ENCODE data around the gene NYNRIN.
"Not testable (repeated sequence)": the region's sequence is repeated elsewhere in the genome, so short reads cannot be mapped to it uniquely, and the experiment has no call there.

NYNRIN gene

DNA sequence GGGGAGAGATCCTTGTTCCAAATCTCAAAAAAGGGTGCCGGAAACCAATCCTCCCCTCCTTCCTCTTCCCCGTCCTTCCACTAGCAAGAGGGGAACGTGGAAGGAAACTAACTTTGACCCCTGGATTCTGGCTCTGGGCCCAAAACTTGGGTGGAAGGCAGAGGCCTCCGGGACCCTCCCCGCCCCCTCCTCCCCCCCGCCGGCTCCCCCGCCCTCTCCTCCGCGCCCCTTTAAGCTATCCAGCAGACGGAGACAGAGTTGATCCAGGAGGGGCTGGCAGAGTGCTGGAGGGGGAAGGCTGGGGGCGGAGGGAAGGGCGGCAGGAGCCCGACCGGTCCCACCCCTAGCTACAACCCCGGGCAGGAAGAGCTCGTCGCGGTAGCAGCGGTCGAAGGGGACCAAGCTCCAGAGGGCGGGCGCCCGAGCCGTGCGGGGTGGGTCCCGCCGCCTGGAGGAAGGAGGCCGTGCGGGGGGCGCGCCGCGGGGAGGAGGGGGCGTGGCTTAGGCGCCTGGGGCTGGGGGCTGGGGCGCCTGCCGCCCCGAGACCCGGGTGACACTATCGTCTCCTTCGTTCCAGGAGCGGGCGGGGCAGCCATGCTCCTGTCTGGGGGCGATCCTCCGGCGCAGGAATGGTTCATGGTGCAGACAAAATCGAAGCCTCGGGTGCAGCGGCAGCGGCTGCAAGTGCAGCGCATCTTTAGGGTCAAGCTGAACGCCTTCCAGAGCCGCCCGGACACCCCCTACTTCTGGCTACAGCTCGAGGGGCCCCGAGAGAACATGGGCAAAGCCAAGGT is at the start of gene NYNRIN:
TSS of gene NYNRIN (plus strand) at position 351 of the 794 bp plus-strand sequence. CDS start at position 595, 244 bp downstream.
- Histone ChIP-seq H3K4me3 (ENCODE audit: low read depth in 1 of 2, low read length in 2 of 2) (peak within 1 kb of the TSS; percentile 78 to 79), H3K27ac (ENCODE audit: low read depth, low read length) (no peak within 1 kb of the TSS), H3K36me3 (ENCODE audit: control insufficient read depth in 1 of 2, insufficient read depth in 2 of 2, low read length in 2 of 2) (no peaks in the 10 kb centered on the region), H3K4me1 (ENCODE audit: control insufficient read depth in 1 of 2, insufficient read depth in 2 of 2, low read length in 2 of 2) (peaks cover 24 to 29% of the 10 kb centered on the region in 2 donors), H3K9me3 (ENCODE audit: control insufficient read depth in 1 of 2, low read length in 2 of 2) (no peaks in the 10 kb centered on the region), H3K9ac (ENCODE audit: low read depth in 1 of 2, low read length in 2 of 2) (peak within 1 kb of the TSS; percentile 60 to 61), H3K27me3 (ENCODE audit: control insufficient read depth in 1 of 2, insufficient read depth in 2 of 2, low read length in 2 of 2) (no peaks in the 10 kb centered on the region)

DNA sequence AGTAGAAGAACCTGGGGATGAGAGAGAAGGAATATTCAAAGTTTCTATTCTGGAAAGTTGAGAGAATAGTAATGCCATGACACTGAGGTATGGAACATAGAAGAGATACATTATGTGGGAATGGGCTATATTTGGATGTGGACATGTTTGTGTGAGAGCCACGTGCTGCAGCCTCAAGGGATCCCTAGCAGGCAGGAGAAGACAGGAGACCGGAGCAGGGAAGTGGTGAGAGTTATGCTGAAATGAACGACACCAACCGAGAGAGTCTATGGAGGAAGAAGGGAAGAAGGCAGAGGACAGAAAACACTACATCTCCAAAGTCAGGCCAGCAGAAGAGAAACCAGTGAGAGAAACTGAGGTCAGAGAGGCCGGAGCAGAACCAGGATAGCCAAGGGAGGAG is 49.1 kb upstream of the NYNRIN start:
- H3K4me1 ChIP-seq (ENCODE audit: control insufficient read depth in 1 of 2, insufficient read depth in 2 of 2, low read length in 2 of 2), result peaks cover 15 to 18% of the 10 kb centered on the region in 2 donors
- H3K27me3 ChIP-seq (ENCODE audit: control insufficient read depth in 1 of 2, insufficient read depth in 2 of 2, low read length in 2 of 2), result peaks cover 0 to 4% of the 10 kb centered on the region in 2 donors
- H3K9ac ChIP-seq (ENCODE audit: low read depth in 1 of 2, low read length in 2 of 2), result no peak overlapping the region
- H3K4me3 ChIP-seq (ENCODE audit: low read depth in 1 of 2, low read length in 2 of 2), result no peak overlapping the region
- no peaks in the 10 kb centered on the region for H3K36me3 ChIP-seq (ENCODE audit: control insufficient read depth in 1 of 2, insufficient read depth in 2 of 2, low read length in 2 of 2)
- H3K9me3 ChIP-seq (ENCODE audit: control insufficient read depth in 1 of 2, low read length in 2 of 2), result no peaks in the 10 kb centered on the region
- H3K27ac ChIP-seq (ENCODE audit: low read depth, low read length), result no peak overlapping the region

DNA sequence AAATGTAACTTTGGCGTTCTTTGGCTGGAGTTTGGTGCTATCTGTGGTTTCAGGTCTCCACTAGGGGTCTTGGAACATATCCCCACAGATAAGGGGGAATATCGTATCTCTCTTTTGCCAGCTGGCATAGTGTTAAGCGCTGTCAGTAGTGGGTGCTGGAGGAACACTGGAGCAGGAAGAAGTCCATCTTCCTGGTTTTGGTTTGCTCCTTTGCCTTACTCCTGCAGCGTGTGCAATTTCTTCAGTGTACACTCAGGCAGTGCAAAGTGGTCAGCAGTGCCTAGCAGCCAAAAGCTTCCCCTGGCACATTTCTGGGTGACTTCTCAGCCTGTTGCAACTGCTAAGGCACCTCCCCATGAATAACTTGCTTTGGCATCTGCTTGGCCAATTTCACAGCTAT is 47.3 kb upstream of the NYNRIN start:
- peaks cover 15 to 18% of the 10 kb centered on the region in 2 donors for H3K4me1 ChIP-seq (ENCODE audit: control insufficient read depth in 1 of 2, insufficient read depth in 2 of 2, low read length in 2 of 2)
- H3K27me3 ChIP-seq (ENCODE audit: control insufficient read depth in 1 of 2, insufficient read depth in 2 of 2, low read length in 2 of 2), result peaks cover 0 to 4% of the 10 kb centered on the region in 2 donors
- no peak overlapping the region for H3K4me3 ChIP-seq (ENCODE audit: low read depth in 1 of 2, low read length in 2 of 2)
- no peak overlapping the region for H3K27ac ChIP-seq (ENCODE audit: low read depth, low read length)
- no peak overlapping the region for H3K9ac ChIP-seq (ENCODE audit: low read depth in 1 of 2, low read length in 2 of 2)
- no peaks in the 10 kb centered on the region for H3K9me3 ChIP-seq (ENCODE audit: control insufficient read depth in 1 of 2, low read length in 2 of 2)
- no peaks in the 10 kb centered on the region for H3K36me3 ChIP-seq (ENCODE audit: control insufficient read depth in 1 of 2, insufficient read depth in 2 of 2, low read length in 2 of 2)

DNA sequence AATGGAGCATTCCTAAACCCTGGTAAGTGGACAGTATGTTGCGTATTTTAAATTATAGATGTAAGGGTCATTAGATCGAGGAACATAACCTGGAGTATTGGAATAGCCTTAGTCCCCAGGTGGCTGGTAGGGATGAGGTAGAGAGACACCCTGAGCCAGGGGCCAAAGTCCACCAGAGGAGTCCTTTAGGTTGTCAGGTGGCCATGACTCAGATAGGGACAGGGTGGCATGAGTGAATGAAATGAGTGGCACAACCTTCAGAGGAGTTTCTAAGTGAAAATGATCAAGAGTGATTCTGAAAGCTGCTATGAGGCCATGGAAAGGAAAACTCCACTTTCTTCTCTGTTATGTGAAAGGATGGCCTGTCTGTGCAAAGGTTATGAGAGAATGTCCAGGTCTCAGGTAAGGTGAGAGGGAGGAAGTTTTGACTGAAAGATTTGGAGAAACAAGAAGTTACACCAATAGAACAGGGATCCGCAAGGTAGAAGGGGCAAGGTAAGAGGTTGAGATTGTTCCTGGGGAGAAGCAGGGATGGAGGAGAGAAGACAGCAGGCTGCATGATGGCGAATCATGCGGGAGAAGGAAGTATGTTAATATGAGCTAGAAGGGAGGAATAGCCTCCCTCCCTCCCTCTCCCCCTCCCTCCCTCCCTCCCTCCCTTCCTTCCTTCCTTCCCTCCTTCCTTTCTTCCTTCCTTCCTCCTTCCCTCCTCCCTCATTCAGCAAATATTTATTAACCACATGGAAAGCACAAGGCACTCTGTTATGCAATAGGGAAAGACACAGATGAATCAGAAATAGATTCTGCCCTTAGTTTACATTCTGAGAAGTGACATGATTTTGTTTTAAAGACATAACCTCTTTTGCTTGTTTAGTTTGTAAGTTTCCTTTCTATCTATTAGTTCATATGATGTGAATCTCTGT is 45.0 kb upstream of the NYNRIN start:
- Histone ChIP-seq H3K36me3 (ENCODE audit: control insufficient read depth in 1 of 2, insufficient read depth in 2 of 2, low read length in 2 of 2) (no peaks in the 10 kb centered on the region), H3K9me3 (ENCODE audit: control insufficient read depth in 1 of 2, low read length in 2 of 2) (no peaks in the 10 kb centered on the region), H3K4me1 (ENCODE audit: control insufficient read depth in 1 of 2, insufficient read depth in 2 of 2, low read length in 2 of 2) (peaks cover 6 to 9% of the 10 kb centered on the region in 2 donors), H3K27ac (ENCODE audit: low read depth, low read length) (no peak overlapping the region), H3K4me3 (ENCODE audit: low read depth in 1 of 2, low read length in 2 of 2) (no peak overlapping the region), H3K9ac (ENCODE audit: low read depth in 1 of 2, low read length in 2 of 2) (no peak overlapping the region), H3K27me3 (ENCODE audit: control insufficient read depth in 1 of 2, insufficient read depth in 2 of 2, low read length in 2 of 2) (peaks cover 0 to 4% of the 10 kb centered on the region in 2 donors)

DNA sequence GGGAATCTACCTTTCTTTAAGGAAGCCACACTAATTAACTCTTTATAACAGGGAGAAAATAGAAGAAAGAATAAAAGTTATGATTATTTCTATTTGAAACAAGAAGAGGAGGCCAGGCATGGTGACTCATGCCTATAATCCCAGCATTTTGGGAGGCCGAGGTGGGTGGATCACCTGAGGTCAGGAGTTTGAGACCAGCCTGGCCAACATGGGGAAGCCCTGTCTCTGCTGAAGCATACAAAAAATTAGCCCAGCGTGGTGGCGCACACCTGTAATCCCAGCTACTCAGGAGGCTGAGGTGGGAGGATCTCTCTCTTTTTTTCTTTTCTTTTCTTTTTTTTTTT is 44.3 kb upstream of the NYNRIN start:
- H3K36me3 ChIP-seq (ENCODE audit: control insufficient read depth in 1 of 2, insufficient read depth in 2 of 2, low read length in 2 of 2); H3K4me1 ChIP-seq (ENCODE audit: control insufficient read depth in 1 of 2, insufficient read depth in 2 of 2, low read length in 2 of 2); H3K9ac ChIP-seq (ENCODE audit: low read depth in 1 of 2, low read length in 2 of 2); H3K27ac ChIP-seq (ENCODE audit: low read depth, low read length); H3K27me3 ChIP-seq (ENCODE audit: control insufficient read depth in 1 of 2, insufficient read depth in 2 of 2, low read length in 2 of 2); H3K9me3 ChIP-seq (ENCODE audit: control insufficient read depth in 1 of 2, low read length in 2 of 2); H3K4me3 ChIP-seq (ENCODE audit: low read depth in 1 of 2, low read length in 2 of 2): not testable (repeated sequence)

DNA sequence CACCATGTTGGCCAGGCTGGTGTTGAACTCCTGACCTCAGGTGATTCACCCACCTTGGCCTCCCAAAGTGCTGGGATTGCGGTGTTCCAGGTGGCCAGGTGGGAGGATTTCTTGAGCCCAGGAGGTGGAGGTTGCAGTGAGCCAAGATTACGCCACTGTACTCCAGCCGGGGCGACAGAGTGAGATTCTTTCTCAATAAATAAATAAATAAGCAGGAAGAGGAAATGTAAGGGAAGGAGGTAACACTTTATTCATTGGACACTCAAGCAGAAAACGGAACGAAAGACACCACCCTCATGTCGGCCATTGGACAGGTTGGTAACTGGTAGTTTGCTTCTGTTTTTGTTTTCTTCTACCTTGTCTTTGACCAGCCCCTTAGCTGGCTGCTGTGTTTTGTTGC is 43.8 kb upstream of the NYNRIN start:
- Histone ChIP-seq H3K9me3 (ENCODE audit: control insufficient read depth in 1 of 2, low read length in 2 of 2) (no peaks in the 10 kb centered on the region), H3K27ac (ENCODE audit: low read depth, low read length) (no peak overlapping the region), H3K4me3 (ENCODE audit: low read depth in 1 of 2, low read length in 2 of 2) (no peak overlapping the region), H3K9ac (ENCODE audit: low read depth in 1 of 2, low read length in 2 of 2) (no peak overlapping the region), H3K4me1 (ENCODE audit: control insufficient read depth in 1 of 2, insufficient read depth in 2 of 2, low read length in 2 of 2) (peaks cover 6 to 9% of the 10 kb centered on the region in 2 donors), H3K27me3 (ENCODE audit: control insufficient read depth in 1 of 2, insufficient read depth in 2 of 2, low read length in 2 of 2) (peaks cover 0 to 4% of the 10 kb centered on the region in 2 donors), H3K36me3 (ENCODE audit: control insufficient read depth in 1 of 2, insufficient read depth in 2 of 2, low read length in 2 of 2) (no peaks in the 10 kb centered on the region)

DNA sequence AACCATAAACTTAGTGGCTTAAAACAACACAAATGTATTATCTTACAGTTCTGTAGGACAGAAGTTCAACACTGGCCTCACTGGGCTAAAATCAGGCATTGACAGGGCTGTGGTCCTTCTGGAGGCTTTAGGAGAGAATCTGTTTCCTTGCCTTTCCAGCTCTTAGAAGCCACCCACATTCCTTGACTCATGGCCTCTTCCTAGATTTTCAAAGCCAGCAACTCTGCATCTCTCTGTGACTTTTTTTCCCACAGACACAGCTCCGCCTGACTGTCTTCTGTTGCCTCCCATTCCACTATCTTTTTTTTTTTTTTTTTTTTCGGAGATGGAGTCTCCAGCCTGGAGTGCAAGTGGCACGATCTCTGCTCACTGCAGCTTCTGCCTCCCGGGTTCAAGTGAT is 42.6 kb upstream of the NYNRIN start:
- no peaks in the 10 kb centered on the region for H3K36me3 ChIP-seq (ENCODE audit: control insufficient read depth in 1 of 2, insufficient read depth in 2 of 2, low read length in 2 of 2)
- H3K4me1 ChIP-seq (ENCODE audit: control insufficient read depth in 1 of 2, insufficient read depth in 2 of 2, low read length in 2 of 2), result peaks cover 6 to 9% of the 10 kb centered on the region in 2 donors
- H3K9ac ChIP-seq (ENCODE audit: low read depth in 1 of 2, low read length in 2 of 2), result no peak overlapping the region
- peaks cover 0 to 4% of the 10 kb centered on the region in 2 donors for H3K27me3 ChIP-seq (ENCODE audit: control insufficient read depth in 1 of 2, insufficient read depth in 2 of 2, low read length in 2 of 2)
- no peak overlapping the region for H3K27ac ChIP-seq (ENCODE audit: low read depth, low read length)
- H3K9me3 ChIP-seq (ENCODE audit: control insufficient read depth in 1 of 2, low read length in 2 of 2), result no peaks in the 10 kb centered on the region
- H3K4me3 ChIP-seq (ENCODE audit: low read depth in 1 of 2, low read length in 2 of 2), result no peak overlapping the region

DNA sequence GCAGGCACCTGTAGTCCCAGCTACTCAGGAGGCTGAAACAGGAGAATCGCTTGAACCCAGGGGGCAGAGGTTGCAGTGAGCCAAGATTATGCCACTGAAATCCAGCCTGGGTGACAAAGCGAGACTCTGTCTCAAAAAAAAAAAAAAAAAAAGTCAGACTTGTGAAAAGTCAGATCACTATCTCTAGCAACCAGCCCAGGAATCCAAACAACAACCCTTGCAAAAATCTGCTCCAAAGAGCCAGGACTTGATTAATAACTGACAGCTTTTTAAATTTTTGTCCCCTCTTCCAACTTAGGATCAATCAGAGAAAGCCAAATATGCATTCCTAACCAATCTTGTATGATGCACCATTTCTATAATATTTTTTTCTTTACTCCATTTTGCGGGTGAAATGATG is 38.5 kb upstream of the NYNRIN start:
- Histone ChIP-seq H3K4me3 (ENCODE audit: low read depth in 1 of 2, low read length in 2 of 2) (no peak overlapping the region), H3K27me3 (ENCODE audit: control insufficient read depth in 1 of 2, insufficient read depth in 2 of 2, low read length in 2 of 2) (no peaks in the 10 kb centered on the region), H3K36me3 (ENCODE audit: control insufficient read depth in 1 of 2, insufficient read depth in 2 of 2, low read length in 2 of 2) (no peaks in the 10 kb centered on the region), H3K27ac (ENCODE audit: low read depth, low read length) (no peak overlapping the region), H3K4me1 (ENCODE audit: control insufficient read depth in 1 of 2, insufficient read depth in 2 of 2, low read length in 2 of 2) (peaks cover under 1 to 3% of the 10 kb centered on the region in 2 donors), H3K9me3 (ENCODE audit: control insufficient read depth in 1 of 2, low read length in 2 of 2) (no peaks in the 10 kb centered on the region), H3K9ac (ENCODE audit: low read depth in 1 of 2, low read length in 2 of 2) (no peak overlapping the region)

DNA sequence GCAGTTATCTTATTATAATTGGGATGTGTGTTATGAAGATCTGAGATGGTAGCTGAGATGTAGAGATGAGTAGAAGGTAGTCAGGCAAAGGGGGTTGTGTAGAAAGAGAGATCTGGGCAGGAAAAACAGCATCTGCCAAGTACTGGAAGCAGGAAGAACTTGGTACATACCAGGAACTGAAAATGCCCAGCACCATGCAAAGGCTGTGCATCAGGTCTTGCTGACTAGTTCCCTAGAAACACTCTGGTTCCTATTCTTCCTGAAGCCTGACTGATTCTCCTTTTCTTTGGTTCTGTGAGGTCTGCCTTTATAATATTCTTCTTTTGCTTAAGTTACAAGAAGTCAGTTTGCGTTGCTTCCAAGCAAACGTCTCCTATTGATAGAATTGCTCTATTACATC is 37.5 kb upstream of the NYNRIN start:
- Histone ChIP-seq H3K27me3 (ENCODE audit: control insufficient read depth in 1 of 2, insufficient read depth in 2 of 2, low read length in 2 of 2) (no peaks in the 10 kb centered on the region), H3K4me1 (ENCODE audit: control insufficient read depth in 1 of 2, insufficient read depth in 2 of 2, low read length in 2 of 2) (peaks cover 11 to 12% of the 10 kb centered on the region in 2 donors), H3K4me3 (ENCODE audit: low read depth in 1 of 2, low read length in 2 of 2) (no peak overlapping the region), H3K9ac (ENCODE audit: low read depth in 1 of 2, low read length in 2 of 2) (no peak overlapping the region), H3K36me3 (ENCODE audit: control insufficient read depth in 1 of 2, insufficient read depth in 2 of 2, low read length in 2 of 2) (no peaks in the 10 kb centered on the region), H3K9me3 (ENCODE audit: control insufficient read depth in 1 of 2, low read length in 2 of 2) (no peaks in the 10 kb centered on the region), H3K27ac (ENCODE audit: low read depth, low read length) (no peak overlapping the region)

Measured in duodenal mucosa (tissue), 2 donors.